ENCODE data around the gene TAF11L3.
"Not testable (repeated sequence)": the region's sequence is repeated elsewhere in the genome, so short reads cannot be mapped to it uniquely, and the experiment has no call there.

Gene TAF11L3

DNA sequence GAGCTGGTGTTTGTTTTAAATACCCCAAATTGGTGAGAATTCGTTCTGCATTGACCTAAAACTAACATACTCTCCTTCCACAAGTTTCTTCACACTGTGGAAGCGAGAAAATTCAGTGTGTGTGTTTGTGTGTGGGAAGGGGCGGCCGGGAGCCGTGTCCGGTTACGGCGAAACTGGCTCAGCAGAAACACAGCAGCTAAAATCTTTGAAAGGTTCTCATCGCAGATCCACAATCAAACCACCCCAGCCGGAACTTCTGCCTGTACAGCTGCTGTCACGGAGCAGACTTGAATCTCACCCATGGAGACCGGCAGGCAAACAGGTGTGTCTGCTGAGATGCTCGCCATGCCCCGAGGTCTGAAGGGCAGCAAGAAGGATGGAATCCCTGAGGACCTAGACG, at the start of gene TAF11L3:
Gene TAF11L3 (plus strand): TSS at position 301 of the 400 bp plus-strand sequence.
- H3K4me3 ChIP-seq (ENCODE audit: low read depth, low read length); H3K36me3 ChIP-seq (ENCODE audit: control insufficient read depth, insufficient read depth, low read length); H3K9ac ChIP-seq (ENCODE audit: low read depth, low read length); H3K27ac ChIP-seq (ENCODE audit: low read depth, low read length); H3K9me3 ChIP-seq (ENCODE audit: control insufficient read depth, insufficient read depth, low read length); H3K4me1 ChIP-seq (ENCODE audit: control insufficient read depth, insufficient read depth, low read length); H3K27me3 ChIP-seq (ENCODE audit: control insufficient read depth, insufficient read depth, low read length): not testable (repeated sequence)

DNA sequence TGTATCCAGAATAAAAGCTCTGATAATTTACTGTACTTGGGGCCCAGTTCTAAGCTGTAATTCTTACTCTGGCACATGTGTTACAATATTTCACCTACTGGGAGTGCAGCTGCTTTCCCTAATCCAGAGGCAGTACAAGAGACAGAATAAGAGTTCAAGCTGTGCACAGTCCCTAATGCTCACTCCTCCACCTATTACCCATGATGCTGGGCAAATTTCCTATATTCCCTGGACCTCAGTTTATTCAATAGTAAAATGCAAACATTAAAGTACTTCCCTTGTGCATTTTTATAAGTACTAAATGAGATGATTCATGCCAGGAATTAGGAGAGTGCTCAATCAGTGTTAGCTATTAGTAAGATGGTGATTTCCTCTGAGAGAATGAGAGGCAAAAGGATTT, 48.1 kb upstream of the TAF11L3 start:
- Histone ChIP-seq H3K9ac (ENCODE audit: low read depth, low read length) (no peak overlapping the region), H3K36me3 (ENCODE audit: control insufficient read depth, insufficient read depth, low read length) (no peaks in the 10 kb centered on the region), H3K27ac (ENCODE audit: low read depth, low read length) (no peak overlapping the region)

DNA sequence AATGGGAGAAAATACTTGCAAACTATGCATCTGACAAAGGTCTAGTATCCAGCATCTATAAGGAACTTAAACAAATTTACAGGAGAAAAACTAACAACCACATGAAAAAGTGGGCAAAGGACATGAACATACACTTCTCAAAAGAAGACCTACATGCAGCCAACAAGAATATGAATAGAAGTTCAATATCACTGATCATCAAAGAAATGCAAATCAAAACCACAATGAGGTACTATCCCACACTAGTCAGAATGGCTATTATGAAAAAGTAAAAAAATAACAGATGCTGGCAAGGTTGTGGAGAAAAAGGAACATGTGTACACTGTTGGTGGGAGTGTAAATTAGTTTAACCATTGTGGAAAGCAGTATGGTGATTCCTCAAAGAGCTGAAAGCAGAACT, 43.1 kb upstream of the TAF11L3 start:
- H3K27me3 ChIP-seq (ENCODE audit: control insufficient read depth, insufficient read depth, low read length); H3K4me3 ChIP-seq (ENCODE audit: low read depth, low read length); H3K4me1 ChIP-seq (ENCODE audit: control insufficient read depth, insufficient read depth, low read length); H3K27ac ChIP-seq (ENCODE audit: low read depth, low read length); H3K9me3 ChIP-seq (ENCODE audit: control insufficient read depth, insufficient read depth, low read length); H3K9ac ChIP-seq (ENCODE audit: low read depth, low read length); H3K36me3 ChIP-seq (ENCODE audit: control insufficient read depth, insufficient read depth, low read length): not testable (repeated sequence)

More for the DNA sequence above, 48.1 kb upstream of the TAF11L3 start:
- no peak overlapping the region for H3K4me3 ChIP-seq (ENCODE audit: low read depth, low read length)
- H3K27me3 ChIP-seq (ENCODE audit: control insufficient read depth, insufficient read depth, low read length) = no peaks in the 10 kb centered on the region
- no peaks in the 10 kb centered on the region for H3K4me1 ChIP-seq (ENCODE audit: control insufficient read depth, insufficient read depth, low read length)
- no peaks in the 10 kb centered on the region for H3K9me3 ChIP-seq (ENCODE audit: control insufficient read depth, insufficient read depth, low read length)

DNA sequence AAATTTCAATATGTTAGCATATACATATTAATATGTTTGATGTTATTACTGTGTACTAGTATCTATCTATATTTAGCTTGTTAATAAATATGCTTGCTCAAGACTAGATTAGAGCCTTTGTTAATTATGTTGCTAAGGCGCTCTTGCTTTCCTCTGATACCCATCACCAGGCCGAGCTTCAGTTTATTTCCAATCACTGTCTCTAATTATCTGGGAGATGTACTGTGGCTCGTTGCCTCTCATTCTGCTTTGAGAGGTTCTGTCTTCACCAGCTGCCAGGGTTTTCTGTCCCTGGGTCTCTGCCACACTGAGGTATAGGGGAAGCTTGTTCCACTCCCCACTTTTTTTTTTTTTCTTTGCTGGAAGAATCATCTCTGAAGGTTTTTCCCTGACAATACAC, 41.1 kb upstream of the TAF11L3 start:
- H3K9ac ChIP-seq (ENCODE audit: low read depth, low read length) = no peak overlapping the region
- H3K36me3 ChIP-seq (ENCODE audit: control insufficient read depth, insufficient read depth, low read length) = no peaks in the 10 kb centered on the region
- no peaks in the 10 kb centered on the region for H3K27me3 ChIP-seq (ENCODE audit: control insufficient read depth, insufficient read depth, low read length)
- H3K27ac ChIP-seq (ENCODE audit: low read depth, low read length) = no peak overlapping the region
- H3K4me3 ChIP-seq (ENCODE audit: low read depth, low read length) = no peak overlapping the region
- peaks cover 6% of the 10 kb centered on the region for H3K4me1 ChIP-seq (ENCODE audit: control insufficient read depth, insufficient read depth, low read length)
- H3K9me3 ChIP-seq (ENCODE audit: control insufficient read depth, insufficient read depth, low read length) = no peaks in the 10 kb centered on the region

DNA sequence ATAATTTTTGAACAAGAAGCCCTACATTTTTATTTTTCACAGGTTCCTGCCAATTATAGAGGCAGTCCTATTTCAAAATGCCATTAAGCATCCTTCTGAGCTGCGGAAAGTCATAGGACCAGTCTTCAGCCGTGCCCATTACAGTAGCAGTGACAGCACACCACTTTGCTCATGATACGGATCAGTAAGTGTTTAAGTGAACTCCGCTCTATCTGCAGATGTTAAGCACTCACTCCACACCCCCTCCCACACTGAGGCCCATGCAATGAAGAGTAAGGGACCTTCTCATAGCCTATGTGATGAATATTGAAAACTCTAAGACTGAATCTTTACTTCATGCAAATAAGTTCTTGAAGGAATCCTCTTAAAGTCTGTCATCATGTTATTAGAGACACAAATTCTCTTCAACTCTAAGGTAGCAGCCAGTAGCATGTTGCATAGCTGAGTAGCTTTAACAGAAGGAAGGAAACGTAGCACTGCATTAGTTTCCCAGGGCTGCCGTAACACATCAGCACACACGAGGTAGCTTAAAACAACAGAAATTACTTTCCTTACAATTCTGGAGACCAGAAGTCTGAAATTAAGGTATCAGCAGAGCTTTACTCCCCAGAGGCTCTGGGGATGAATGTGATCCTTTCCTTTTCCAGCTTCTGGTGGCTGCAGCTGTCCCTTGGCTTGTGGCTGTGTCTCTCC, 40.4 kb upstream of the TAF11L3 start:
- Histone ChIP-seq H3K9me3 (ENCODE audit: control insufficient read depth, insufficient read depth, low read length) (no peaks in the 10 kb centered on the region), H3K9ac (ENCODE audit: low read depth, low read length) (no peak overlapping the region), H3K36me3 (ENCODE audit: control insufficient read depth, insufficient read depth, low read length) (no peaks in the 10 kb centered on the region), H3K4me3 (ENCODE audit: low read depth, low read length) (no peak overlapping the region), H3K27me3 (ENCODE audit: control insufficient read depth, insufficient read depth, low read length) (no peaks in the 10 kb centered on the region), H3K27ac (ENCODE audit: low read depth, low read length) (no peak overlapping the region), H3K4me1 (ENCODE audit: control insufficient read depth, insufficient read depth, low read length) (peaks cover 6% of the 10 kb centered on the region)

DNA sequence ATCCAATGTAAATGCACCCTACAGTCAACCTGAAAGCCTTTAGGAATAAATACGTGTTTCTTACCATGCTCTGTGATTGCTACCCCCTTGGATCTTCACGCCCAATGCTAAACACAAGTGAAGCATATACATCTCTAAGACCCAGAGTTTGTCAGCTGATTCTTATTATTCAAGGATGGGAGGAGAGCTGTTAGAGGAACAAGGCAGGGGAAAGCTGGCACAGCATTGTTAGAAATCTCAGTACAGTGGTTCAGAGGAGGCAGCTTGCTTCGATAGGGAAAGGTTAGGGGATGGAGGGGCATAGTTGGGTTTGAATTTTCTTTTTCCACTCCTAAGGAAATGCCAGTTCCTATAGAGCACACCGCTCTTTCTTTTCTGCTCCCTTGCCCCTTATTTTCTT, 36.8 kb upstream of the TAF11L3 start:
- Histone ChIP-seq H3K36me3 (ENCODE audit: control insufficient read depth, insufficient read depth, low read length) (no peaks in the 10 kb centered on the region), H3K4me1 (ENCODE audit: control insufficient read depth, insufficient read depth, low read length) (peaks cover 6% of the 10 kb centered on the region), H3K9me3 (ENCODE audit: control insufficient read depth, insufficient read depth, low read length) (no peaks in the 10 kb centered on the region), H3K27ac (ENCODE audit: low read depth, low read length) (no peak overlapping the region), H3K27me3 (ENCODE audit: control insufficient read depth, insufficient read depth, low read length) (no peaks in the 10 kb centered on the region), H3K9ac (ENCODE audit: low read depth, low read length) (no peak overlapping the region), H3K4me3 (ENCODE audit: low read depth, low read length) (no peak overlapping the region)

DNA sequence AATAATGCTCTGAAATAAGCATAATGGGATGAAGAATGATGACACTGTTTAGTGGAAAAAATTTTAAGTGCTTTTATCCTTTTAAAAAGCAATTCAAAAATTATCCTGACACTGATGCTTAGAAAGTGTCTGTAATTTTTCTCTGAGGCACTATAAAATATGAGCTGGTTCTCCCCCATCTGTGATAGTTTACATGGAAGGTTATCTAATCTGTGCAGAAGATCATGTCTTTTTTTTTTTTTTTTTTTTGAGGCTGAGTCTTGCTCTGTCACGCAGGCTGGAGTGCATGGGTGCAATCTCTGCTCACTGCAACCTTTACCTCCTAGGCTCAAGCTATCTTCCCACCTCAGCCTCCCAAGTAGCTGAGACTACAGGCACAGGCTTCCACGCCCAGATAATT, 35.4 kb upstream of the TAF11L3 start:
- H3K27me3 ChIP-seq (ENCODE audit: control insufficient read depth, insufficient read depth, low read length) = no peaks in the 10 kb centered on the region
- no peaks in the 10 kb centered on the region for H3K36me3 ChIP-seq (ENCODE audit: control insufficient read depth, insufficient read depth, low read length)
- no peak overlapping the region for H3K27ac ChIP-seq (ENCODE audit: low read depth, low read length)
- peaks cover 6% of the 10 kb centered on the region for H3K4me1 ChIP-seq (ENCODE audit: control insufficient read depth, insufficient read depth, low read length)
- no peak overlapping the region for H3K9ac ChIP-seq (ENCODE audit: low read depth, low read length)
- H3K4me3 ChIP-seq (ENCODE audit: low read depth, low read length) = no peak overlapping the region
- H3K9me3 ChIP-seq (ENCODE audit: control insufficient read depth, insufficient read depth, low read length) = no peaks in the 10 kb centered on the region

DNA sequence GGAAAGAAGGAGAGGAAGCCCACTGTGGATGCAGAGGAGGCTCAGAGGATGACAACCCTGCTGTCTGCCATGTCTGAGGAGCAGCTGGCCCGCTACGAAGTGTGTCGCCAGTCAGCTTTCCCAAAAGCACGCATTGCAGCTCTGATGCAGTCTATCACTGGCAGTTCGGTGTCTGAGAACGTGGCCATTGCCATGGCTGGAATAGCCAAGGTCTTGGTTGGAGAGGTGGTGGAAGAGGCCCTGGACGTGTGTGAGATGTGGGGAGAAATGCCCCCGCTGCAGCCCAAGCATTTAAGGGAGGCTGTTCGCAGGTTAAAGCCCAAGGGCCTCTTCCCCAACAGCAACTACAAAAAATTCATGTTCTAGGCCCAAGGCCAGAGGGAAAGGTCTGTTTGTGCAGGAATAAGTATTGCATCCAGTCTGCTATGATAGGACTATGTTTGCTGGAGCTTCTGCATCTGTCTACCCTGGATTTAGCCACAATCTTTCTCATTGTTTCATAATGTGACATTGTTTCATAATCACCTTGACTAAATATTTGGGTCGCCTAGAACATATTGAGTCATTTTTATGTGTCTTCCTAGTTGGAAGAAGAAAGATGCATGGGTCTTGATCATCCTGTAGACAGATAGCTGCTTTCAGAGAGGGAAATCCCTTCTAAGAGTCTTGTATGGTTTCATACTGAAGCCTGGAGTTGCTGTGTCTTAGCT, 31.5 kb upstream of the TAF11L3 start:
- not testable (repeated sequence) for H3K4me3 ChIP-seq (ENCODE audit: low read depth, low read length); H3K27me3 ChIP-seq (ENCODE audit: control insufficient read depth, insufficient read depth, low read length); H3K9me3 ChIP-seq (ENCODE audit: control insufficient read depth, insufficient read depth, low read length); H3K27ac ChIP-seq (ENCODE audit: low read depth, low read length); H3K36me3 ChIP-seq (ENCODE audit: control insufficient read depth, insufficient read depth, low read length); H3K4me1 ChIP-seq (ENCODE audit: control insufficient read depth, insufficient read depth, low read length); H3K9ac ChIP-seq (ENCODE audit: low read depth, low read length)

DNA sequence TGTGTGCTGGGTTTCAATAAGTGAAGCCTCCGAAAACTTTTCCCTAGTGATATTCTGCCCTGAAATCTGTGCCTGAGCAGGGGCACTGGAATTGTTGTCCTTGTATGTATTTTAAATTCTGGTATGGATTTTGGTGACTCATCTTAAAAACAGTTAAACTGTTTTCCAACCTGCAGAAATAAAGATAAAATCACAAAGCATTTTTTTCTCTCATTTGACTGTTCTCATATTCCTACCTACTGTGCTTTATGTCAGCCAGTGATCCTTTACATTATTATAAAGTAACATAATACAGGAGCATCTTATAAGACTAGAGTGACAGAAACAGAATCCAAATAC, 31.0 kb upstream of the TAF11L3 start:
- no peaks in the 10 kb centered on the region for H3K27me3 ChIP-seq (ENCODE audit: control insufficient read depth, insufficient read depth, low read length)
- H3K9me3 ChIP-seq (ENCODE audit: control insufficient read depth, insufficient read depth, low read length) = no peaks in the 10 kb centered on the region
- H3K27ac ChIP-seq (ENCODE audit: low read depth, low read length) = no peak overlapping the region
- no peaks in the 10 kb centered on the region for H3K36me3 ChIP-seq (ENCODE audit: control insufficient read depth, insufficient read depth, low read length)
- H3K4me1 ChIP-seq (ENCODE audit: control insufficient read depth, insufficient read depth, low read length) = no peaks in the 10 kb centered on the region
- no peak overlapping the region for H3K9ac ChIP-seq (ENCODE audit: low read depth, low read length)
- no peak overlapping the region for H3K4me3 ChIP-seq (ENCODE audit: low read depth, low read length)

DNA sequence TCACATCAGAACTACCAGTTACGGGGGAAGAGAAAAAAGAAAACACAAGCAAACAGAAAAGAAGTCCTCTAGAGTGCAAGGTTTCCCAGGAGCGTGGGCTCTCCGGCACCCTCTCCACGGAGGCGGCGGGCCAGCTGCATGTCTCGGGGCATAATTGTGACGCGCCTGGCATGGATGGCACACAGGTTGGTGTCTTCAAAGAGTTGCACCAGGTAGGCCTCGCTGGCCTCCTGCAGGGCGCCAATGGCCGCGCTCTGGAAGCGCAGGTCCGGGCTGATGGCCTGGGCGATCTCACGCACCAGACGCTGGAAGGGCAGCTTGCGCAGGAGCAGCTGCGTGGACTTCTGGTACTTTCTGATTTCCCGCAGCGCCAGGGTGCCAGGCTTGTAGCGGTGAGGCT, 26.9 kb upstream of the TAF11L3 start:
- not testable (repeated sequence) for H3K4me3 ChIP-seq (ENCODE audit: low read depth, low read length); H3K9ac ChIP-seq (ENCODE audit: low read depth, low read length); H3K9me3 ChIP-seq (ENCODE audit: control insufficient read depth, insufficient read depth, low read length); H3K4me1 ChIP-seq (ENCODE audit: control insufficient read depth, insufficient read depth, low read length); H3K27me3 ChIP-seq (ENCODE audit: control insufficient read depth, insufficient read depth, low read length); H3K36me3 ChIP-seq (ENCODE audit: control insufficient read depth, insufficient read depth, low read length); H3K27ac ChIP-seq (ENCODE audit: low read depth, low read length)

DNA sequence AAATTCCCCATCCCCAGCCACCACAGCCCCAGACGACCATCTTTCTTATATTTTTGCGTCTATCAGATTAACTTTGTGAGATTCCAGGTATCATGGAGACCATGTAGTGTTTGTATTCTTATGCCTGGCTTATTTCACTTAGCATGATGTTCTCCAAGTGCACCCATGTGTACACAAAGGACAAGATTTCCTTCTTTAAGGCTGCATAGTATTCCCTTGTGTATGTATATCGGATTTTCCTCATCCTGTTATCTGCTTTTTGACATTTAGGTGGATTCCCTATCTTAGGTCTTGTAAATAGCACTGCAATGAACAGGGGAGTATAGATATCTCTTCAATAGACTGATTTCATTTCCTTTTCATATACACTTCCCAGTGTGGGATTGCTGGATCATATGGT, 25.4 kb upstream of the TAF11L3 start:
- Histone ChIP-seq H3K9me3 (ENCODE audit: control insufficient read depth, insufficient read depth, low read length) (no peaks in the 10 kb centered on the region), H3K36me3 (ENCODE audit: control insufficient read depth, insufficient read depth, low read length) (no peaks in the 10 kb centered on the region), H3K4me3 (ENCODE audit: low read depth, low read length) (no peak overlapping the region), H3K27ac (ENCODE audit: low read depth, low read length) (no peak overlapping the region), H3K9ac (ENCODE audit: low read depth, low read length) (no peak overlapping the region), H3K4me1 (ENCODE audit: control insufficient read depth, insufficient read depth, low read length) (no peaks in the 10 kb centered on the region), H3K27me3 (ENCODE audit: control insufficient read depth, insufficient read depth, low read length) (no peaks in the 10 kb centered on the region)

All from HUES48 (cell line).